GM12878 (cell line): Measurements from ENCODE around the gene SGCB.

Experiments
- HCFC1 ChIP-seq: fragments of 150-350 bp; IDR thresholded peaks from 2 replicates; pipeline ENCODE4 v1.6.1; 2014; ENCODE audit warnings: low read length
- TF ChIP-seq, protein P1 (sequence below), 3 experiments: IDR thresholded peaks in 2 of 3; conservative IDR thresholded peaks in 1 of 3; 2 replicates each; pipeline ENCODE4 v1.5.1; 2011; ENCODE audit warnings: low read depth in 3 of 3, low read length in 3 of 3, mild to moderate bottlenecking in 3 of 3, control low read depth in 2 of 3, moderate library complexity in 2 of 3, inconsistent platforms in 1 of 3, mixed read lengths in 1 of 3; ENCODE audit not compliant: control insufficient read depth in 2 of 3, insufficient read depth in 1 of 3; ENCODE audit errors: extremely low read depth in 1 of 3

- TF ChIP-seq HCFC1 = no peak
- TF ChIP-seq, protein P1, sequence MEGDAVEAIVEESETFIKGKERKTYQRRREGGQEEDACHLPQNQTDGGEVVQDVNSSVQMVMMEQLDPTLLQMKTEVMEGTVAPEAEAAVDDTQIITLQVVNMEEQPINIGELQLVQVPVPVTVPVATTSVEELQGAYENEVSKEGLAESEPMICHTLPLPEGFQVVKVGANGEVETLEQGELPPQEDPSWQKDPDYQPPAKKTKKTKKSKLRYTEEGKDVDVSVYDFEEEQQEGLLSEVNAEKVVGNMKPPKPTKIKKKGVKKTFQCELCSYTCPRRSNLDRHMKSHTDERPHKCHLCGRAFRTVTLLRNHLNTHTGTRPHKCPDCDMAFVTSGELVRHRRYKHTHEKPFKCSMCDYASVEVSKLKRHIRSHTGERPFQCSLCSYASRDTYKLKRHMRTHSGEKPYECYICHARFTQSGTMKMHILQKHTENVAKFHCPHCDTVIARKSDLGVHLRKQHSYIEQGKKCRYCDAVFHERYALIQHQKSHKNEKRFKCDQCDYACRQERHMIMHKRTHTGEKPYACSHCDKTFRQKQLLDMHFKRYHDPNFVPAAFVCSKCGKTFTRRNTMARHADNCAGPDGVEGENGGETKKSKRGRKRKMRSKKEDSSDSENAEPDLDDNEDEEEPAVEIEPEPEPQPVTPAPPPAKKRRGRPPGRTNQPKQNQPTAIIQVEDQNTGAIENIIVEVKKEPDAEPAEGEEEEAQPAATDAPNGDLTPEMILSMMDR (IDR thresholded peaks at IDR 0.05 in 2 of 3, conservative IDR thresholded peaks at IDR 0.05 in 1 of 3; ENCODE audit: control insufficient read depth in 2 of 3, extremely low read depth in 1 of 3, insufficient read depth in 1 of 3, low read depth in 3 of 3, low read length in 3 of 3) = no peak
Measured at GRCh38 chr4:52016981-52017380, 21.1 kb downstream of the SGCB start.
